AG08395 (cell line): ENCODE results near the gene WNT5A.
"Not testable (repeated sequence)": the region's sequence is repeated elsewhere in the genome, so short reads cannot be mapped to it uniquely, and the experiment has no call there.

Experiments used
- DNase-seq: peaks from one replicate; pipeline ENCODE4 v3.0.0; 2012; ENCODE audit warnings: mixed read lengths, low spot score

Gene WNT5A

GRCh38 chr3:55505776-55506175 lies 18.7 kb upstream of the WNT5A start:
- DNase-seq: no peak

DNA sequence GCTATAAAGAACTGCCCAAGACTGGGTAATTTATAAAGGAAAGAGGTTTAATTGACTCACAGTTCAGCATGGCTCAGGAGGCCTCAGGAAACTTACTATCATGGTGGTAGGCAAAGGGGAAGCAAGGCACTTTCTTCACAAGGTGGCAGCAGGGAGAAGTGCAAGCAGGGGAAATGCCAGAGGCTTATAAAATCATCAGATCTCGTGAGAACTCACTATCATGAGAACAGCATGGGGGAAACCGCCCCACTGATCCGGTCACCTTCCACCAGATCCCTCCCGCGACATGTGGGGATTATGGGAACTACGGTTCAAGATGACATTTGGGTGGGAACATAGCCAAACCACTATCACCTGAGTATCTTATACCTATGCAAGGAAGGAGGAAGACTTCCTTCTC lies 18.0 kb upstream of the WNT5A start:
- not testable (repeated sequence) for DNase-seq

- DNase-seq: no peak
Observed at GRCh38 chr3:55501905-55502304, 14.8 kb upstream of the WNT5A start.

- no peak for DNase-seq
Observed at GRCh38 chr3:55500555-55501330, 13.6 kb upstream of the WNT5A start.

- no peak for DNase-seq
Observed at GRCh38 chr3:55498520-55498919, 11.4 kb upstream of the WNT5A start.

DNA sequence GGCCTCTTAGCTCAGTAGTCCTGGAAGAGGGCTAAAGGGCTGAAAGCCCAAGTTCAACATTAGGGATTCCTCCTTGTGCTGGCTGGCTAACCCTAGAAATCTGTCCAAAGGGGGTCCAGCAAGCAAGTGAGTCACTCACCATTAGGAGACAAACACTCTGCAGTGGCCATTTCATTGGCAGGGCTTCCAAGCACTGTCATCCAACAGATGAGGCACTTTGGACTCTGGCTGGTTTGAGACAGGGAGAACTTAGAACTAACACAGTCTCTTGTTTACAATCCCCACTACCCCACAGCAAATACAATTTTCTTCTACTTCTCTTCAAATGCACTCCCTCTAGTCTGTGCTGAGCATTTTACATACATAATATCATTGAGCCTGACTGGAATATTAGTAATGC lies 10.1 kb upstream of the WNT5A start:
- no peak for DNase-seq

DNA sequence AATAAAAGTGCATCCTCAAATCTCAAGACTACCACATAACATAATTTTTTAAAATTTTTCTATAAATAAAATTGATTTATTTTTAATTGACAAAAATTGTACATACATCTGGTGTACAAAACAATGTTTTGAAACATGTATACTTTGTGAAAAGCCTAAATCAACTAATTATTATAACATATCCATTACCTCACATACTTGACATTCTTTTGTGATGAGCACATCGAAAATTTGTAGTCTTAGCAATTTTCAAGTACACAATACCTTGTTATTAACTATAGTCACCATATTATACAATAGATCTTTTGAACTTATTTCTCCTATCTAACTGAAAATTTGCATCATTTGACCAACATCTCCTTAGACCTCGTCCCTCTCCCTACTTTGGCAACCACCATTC lies 7.9 kb upstream of the WNT5A start:
- no peak for DNase-seq

- no peak for DNase-seq
Observed at GRCh38 chr3:55492976-55493375, 5.9 kb upstream of the WNT5A start.

GRCh38 chr3:55491296-55491816 lies 4.2 kb upstream of the WNT5A start:
- peak; percentile 56 for DNase-seq

- no peak for DNase-seq
Observed at GRCh38 chr3:55490276-55490913, 3.3 kb upstream of the WNT5A start.

DNA sequence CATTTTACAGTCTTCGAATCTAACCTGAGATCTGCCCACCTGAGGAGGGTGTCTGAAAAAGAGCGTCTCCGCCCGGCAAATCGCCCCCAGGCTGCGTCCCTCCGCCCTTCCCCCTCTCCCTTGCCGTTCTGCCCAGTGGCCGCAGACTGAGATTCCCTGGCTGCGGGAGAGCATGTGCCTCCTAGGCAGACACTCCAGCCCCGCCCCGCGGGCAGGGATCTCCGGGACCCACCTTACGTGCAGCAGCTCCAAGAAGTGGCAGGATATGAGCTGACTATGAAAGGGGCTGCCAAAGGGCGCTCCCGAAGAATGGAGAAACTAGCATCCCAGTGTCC lies 2.7 kb upstream of the WNT5A start:
- DNase-seq: no peak

GRCh38 chr3:55488398-55489055 lies 1.4 kb upstream of the WNT5A start:
- DNase-seq: peak; percentile 90

- DNase-seq: peak; percentile 36
Observed at GRCh38 chr3:55487381-55488241, 505 bp upstream of the WNT5A start.

DNA sequence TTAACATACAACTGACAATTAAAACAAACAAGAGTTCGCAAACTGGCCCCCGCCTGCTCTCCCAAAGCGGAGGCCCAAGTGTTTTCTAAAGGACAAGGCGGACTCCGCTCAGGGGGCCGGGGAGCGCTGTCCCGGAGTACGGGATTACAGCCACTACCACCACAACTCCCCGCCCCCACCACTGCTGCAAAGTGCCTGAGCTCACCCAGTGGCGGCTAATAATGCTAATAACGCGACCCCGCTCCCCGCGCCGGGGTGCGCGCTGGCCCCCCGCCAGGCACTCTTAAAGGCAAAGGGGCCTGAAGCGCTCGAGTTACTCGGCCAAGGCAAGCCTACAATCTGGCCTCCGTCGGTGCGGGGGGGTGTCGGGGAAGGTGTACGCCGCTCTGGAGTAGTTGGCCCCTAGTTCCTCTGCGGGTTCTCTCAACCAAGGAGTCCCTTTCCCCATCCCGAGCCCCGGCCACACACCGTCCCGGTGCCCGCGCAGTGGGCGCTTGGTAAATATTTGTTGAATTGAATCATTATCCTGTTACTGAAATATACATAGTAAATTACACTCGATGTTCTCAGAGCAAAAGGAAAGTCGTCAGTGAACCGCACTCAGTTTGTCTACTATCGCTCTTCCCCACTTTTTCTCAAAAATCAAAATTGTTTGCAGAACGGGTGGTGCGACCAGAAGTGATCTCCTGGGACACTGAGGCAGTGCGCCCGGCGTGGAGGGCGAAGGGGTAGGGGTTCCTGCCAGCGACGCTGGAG lies 827 bp downstream of the WNT5A start:
- peak; percentile 47 for DNase-seq

- DNase-seq: peak; percentile 70
Observed at GRCh38 chr3:55484801-55485791, 2.0 kb downstream of the WNT5A start.

- no peak for DNase-seq
Observed at GRCh38 chr3:55484191-55484689, 2.9 kb downstream of the WNT5A start.

DNA sequence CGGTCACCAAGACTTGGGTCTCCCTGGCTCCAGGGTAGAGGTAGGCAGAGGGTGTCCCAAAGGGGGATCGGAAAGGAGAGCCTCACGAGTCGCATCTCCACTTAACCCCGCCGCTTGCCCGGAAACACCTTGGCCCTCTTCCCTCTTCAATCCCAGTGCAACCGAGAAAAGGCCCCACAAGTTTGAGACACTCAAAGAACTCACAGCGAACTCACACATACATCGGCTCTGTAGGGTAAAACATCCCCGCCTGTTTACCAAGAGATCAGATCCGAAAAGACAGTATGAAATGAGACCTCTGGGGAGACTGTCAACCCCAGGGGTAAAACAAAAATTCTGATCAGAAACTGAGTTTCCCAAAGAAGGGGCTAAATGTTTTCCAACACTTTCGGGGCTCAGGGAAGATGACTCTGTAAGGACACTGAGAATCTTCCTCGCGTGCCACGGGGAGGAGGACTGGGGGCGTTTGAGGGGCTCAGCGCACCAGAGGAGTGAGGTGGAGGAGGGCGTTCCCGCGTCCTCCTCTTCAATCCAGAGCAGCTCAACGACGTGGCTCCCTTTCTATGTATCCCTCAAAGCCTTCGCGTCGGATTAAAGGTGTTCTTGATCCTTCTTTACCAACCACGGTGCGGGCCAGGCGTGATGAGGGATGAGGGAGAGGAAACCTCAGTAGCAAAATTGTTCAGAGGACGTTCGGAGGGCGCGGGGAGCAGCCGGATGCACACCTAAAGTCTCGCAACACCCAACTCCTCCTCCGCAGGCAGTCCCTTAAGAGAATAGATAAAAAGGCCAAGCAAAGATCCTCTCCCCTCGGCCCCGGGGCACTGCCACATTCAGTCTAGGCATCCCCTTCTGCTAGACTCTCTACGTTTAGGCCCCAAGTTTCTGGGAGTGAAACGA lies 3.7 kb downstream of the WNT5A start:
- DNase-seq: no peak

GRCh38 chr3:55482496-55483195 lies 4.5 kb downstream of the WNT5A start:
- DNase-seq: peak; percentile 50
